Loucy (cell line): ENCODE data around the gene OVAAL.

Experiments used
- EZH2phosphoT487 ChIP-seq: fragments of 200-600 bp; IDR thresholded peaks from 2 replicates; pipeline ENCODE4 v1.6.1; 2018; ENCODE audit warnings: antibody characterized with exemption, mild to moderate bottlenecking, moderate library complexity, borderline replicate concordance
- TF ChIP-seq, protein P1 (sequence below): fragments of 200-600 bp; sonication (generic); conservative IDR thresholded peaks from 2 replicates; pipeline ENCODE4 v1.5.1; 2014; ENCODE audit warnings: mild to moderate bottlenecking, antibody characterized with exemption, low read length

DNA sequence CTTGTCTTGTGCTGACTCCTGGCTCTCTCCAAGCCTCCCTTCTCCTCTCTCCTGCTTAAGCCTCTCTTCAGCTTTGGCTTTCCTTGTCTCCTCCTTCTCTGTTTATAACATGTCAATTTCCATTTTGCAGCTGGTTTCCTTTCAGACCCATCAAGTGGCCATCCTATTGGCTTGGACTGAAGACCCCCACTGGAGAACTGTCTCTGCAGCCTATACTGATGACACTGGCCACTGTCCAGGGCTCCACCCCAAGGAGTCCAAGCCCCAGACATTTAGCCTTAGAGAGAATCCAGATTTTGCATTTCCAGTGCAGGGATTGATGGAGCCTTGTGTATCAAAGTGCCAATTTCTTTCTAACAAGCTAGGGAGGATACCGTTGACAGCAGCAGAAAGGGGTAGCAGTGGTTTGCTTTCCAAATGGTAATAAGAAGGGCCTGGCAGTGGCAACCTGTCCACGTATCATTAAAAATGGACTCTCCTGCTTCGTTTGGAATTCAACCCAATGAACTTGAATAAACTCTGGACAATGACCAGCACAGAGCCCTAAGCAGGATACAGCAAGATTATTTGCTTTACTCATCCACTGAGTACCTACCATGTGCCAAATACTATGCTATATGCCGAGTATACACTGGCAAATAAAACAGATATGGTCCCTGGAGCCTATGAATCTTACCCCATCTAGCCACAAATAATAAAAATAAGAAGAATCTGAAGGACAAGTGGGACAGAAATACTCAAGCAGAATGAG is 6.5 kb downstream of the OVAAL start:
- TF ChIP-seq, protein P1, sequence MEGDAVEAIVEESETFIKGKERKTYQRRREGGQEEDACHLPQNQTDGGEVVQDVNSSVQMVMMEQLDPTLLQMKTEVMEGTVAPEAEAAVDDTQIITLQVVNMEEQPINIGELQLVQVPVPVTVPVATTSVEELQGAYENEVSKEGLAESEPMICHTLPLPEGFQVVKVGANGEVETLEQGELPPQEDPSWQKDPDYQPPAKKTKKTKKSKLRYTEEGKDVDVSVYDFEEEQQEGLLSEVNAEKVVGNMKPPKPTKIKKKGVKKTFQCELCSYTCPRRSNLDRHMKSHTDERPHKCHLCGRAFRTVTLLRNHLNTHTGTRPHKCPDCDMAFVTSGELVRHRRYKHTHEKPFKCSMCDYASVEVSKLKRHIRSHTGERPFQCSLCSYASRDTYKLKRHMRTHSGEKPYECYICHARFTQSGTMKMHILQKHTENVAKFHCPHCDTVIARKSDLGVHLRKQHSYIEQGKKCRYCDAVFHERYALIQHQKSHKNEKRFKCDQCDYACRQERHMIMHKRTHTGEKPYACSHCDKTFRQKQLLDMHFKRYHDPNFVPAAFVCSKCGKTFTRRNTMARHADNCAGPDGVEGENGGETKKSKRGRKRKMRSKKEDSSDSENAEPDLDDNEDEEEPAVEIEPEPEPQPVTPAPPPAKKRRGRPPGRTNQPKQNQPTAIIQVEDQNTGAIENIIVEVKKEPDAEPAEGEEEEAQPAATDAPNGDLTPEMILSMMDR: no peak
- no peak for TF ChIP-seq EZH2phosphoT487
